RKO (cell line): Measurements from ENCODE around the gene CR1.
"Not testable (repeated sequence)": the region's sequence is repeated elsewhere in the genome, so short reads cannot be mapped to it uniquely, and the experiment has no call there.

ENCODE experiments used
- DNase-seq: peaks from one replicate; pipeline ENCODE4 v3.0.0-alpha.2; 2016; ENCODE audit warnings: low spot score

The CR1 gene

GRCh38 chr1:207673399-207673798, 177.4 kb downstream of the CR1 start:
- no peak for DNase-seq

- DNase-seq = no peak
These were observed 180.2 kb downstream of the CR1 start for GRCh38 chr1:207676153-207676552.

GRCh38 chr1:207680590-207681388, 184.8 kb downstream of the CR1 start:
- DNase-seq = not testable (repeated sequence)

GRCh38 chr1:207682872-207683434, 187.0 kb downstream of the CR1 start:
- not testable (repeated sequence) for DNase-seq

- not testable (repeated sequence) for DNase-seq
These were observed 194.6 kb downstream of the CR1 start for GRCh38 chr1:207690551-207690950.

GRCh38 chr1:207691010-207691409, 195.1 kb downstream of the CR1 start:
- DNase-seq = no peak
